IPS-NIHi11 (cell line): ENCODE data around the gene TSPAN5.

Experiments used
- DNase-seq: peaks from one replicate; pipeline ENCODE4 v3.0.0; 2012; ENCODE audit warnings: mixed read lengths, low spot score

TSPAN5 gene

GRCh38 chr4:98643755-98644154, 14.7 kb downstream of the TSPAN5 start:
- no peak for DNase-seq

- no peak for DNase-seq
Observed at GRCh38 chr4:98642991-98643426, 15.4 kb downstream of the TSPAN5 start.

DNA sequence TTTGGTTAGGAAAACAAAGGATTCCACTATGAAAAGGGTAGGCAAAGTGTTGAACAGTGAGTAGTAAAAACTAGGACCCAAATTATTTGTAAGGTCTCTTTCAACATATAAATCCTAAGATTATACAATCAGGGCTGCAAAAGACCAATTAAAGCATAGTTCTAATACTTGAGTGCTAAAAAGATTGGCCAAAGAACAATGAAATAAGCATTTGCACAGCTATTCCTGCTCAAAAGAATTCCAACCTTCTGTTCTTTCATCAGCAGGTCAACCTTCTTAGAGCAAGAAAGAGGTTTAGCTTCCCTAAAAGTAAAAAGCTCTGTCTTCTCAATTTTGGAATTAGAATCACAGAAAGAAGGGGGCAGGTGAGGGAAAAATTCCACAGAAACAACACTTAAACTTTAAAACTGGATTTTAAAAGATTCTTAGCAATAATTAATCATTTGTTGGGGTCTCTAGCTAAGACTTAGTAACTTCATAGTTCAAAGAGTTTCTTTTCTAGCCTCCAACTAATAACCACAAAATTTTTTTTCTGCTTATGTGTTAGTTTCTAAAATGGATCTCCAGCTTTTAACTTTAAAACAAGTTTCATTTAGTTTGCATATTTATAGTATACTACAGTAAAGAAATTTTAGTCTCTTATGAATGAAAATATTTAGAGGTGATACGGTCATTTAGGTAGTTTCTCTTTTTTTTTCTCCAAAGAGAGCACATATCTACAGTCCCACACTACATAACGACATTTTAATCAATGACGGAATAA, 16.3 kb downstream of the TSPAN5 start:
- DNase-seq = no peak

GRCh38 chr4:98641376-98641775, 17.0 kb downstream of the TSPAN5 start:
- DNase-seq = no peak

DNA sequence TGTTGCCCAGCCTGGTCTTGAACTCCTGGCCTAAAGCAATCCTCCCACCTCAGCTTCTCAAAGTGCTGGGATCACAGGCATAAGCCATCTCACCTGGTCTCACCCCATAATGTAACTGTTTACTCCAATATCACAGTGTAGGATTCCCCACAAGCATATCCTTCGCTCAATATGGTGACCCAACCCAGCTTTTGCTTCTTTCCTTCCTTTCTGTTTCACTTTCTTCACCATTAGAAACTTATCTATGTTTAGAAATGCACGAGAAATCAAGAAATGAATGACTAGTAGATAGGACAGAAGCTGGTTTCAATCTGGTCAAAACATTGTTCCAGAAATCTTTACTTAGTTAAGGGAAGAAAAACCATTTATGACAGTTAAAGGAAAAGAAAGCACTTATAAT, 18.9 kb downstream of the TSPAN5 start:
- no peak for DNase-seq

DNA sequence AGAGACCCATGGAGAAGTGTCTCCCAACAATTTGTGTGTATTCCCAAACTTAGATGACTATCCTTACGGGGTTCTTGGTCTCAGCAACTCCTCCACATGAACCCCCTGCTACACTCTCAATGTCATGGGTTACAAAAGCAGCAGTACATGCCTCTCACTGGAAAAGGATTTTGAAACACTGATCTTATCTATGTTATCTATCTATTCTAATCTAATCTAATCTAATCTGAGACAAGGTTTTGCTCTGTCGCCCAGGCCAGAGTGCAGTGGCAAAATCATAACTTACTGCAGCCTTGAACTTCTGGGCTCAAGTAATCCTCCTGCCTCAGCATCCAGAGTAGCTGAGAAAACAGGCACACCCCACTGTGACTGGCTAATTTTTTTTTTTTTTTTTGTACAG, 19.3 kb downstream of the TSPAN5 start:
- no peak for DNase-seq

DNA sequence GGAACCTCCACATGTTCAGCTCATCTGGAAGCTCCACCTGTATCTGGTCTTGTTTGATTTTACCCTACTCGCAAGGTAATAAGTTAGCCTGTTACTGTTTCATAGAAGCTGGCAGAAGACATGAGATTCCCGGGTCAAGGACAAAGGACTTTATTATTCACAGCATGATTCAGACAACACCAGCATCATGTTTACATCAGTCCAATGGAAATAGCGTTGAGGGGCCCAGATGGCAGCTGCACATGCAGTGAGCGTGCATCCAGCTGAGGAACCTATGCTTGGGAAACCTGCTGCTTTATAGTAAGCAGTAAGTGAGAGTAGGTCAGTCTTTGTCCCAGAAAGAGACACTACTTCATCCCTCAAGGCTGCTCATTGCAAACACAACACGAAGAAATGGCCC, 19.8 kb downstream of the TSPAN5 start:
- DNase-seq = no peak

DNA sequence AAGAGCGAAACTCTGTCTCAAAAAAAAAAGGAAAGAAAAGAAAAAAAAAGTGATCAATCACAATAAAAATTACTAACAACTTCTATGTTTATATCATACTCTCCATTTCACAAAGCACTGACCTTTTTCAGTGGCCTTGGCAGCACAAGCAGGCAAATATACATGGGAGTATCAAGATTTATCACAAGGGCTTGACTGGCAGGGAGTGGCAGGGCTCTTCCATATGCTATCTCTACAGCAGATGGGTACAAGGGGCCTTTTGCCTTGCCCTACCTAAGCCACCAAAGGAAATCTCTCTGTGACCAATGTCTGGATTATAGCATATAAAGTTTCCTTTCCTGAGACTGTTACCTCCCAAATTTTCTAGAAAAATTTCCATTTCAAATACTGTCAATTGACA, 24.4 kb downstream of the TSPAN5 start:
- no peak for DNase-seq

DNA sequence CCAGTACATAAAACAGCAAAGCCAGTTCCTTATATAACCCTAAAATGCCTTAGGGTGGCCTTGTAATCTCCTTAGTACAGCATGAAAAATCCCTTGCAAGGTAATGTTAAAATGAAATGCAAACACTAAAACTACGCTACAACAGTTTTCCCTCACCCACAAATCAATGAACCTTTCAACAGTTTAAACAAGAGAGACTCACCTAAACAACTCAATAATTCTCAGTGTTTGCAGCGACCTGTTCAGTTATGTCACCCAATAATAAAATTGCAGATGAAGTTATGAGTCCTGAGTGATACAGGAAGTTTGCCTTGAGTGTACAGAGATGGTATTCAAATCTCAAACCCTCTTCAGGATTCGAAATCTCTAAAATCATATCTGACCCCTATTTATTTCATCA, 25.3 kb downstream of the TSPAN5 start:
- no peak for DNase-seq

GRCh38 chr4:98632258-98632657, 26.2 kb downstream of the TSPAN5 start:
- DNase-seq = no peak

GRCh38 chr4:98631506-98631905, 26.9 kb downstream of the TSPAN5 start:
- DNase-seq = no peak

- peak; percentile 37 for DNase-seq
Observed at GRCh38 chr4:98630737-98631454, 27.5 kb downstream of the TSPAN5 start.

- no peak for DNase-seq
Observed at GRCh38 chr4:98627531-98628257, 30.7 kb downstream of the TSPAN5 start.

GRCh38 chr4:98626350-98626749, 32.1 kb downstream of the TSPAN5 start:
- DNase-seq = no peak

DNA sequence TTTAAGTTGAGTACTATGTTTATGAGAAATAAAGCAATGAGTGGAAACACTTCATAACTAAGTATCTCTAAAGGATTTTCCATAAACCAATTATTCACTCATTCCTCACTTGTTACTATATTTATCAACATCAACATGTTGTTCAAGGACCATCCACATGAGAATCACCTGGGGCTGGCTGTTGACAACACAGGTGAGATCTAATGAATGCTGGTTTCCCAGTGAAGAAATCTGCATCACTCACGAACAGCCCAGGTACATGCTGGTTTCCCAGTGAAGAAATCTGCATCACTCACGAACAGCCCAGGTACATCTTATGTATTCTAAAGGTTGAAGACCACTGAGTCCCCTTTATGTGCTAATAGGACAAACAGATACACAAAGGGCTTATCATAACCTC, 32.5 kb downstream of the TSPAN5 start:
- no peak for DNase-seq

GRCh38 chr4:98625399-98625798, 33.0 kb downstream of the TSPAN5 start:
- DNase-seq = no peak

- DNase-seq = no peak
Observed at GRCh38 chr4:98624642-98625041, 33.8 kb downstream of the TSPAN5 start.

DNA sequence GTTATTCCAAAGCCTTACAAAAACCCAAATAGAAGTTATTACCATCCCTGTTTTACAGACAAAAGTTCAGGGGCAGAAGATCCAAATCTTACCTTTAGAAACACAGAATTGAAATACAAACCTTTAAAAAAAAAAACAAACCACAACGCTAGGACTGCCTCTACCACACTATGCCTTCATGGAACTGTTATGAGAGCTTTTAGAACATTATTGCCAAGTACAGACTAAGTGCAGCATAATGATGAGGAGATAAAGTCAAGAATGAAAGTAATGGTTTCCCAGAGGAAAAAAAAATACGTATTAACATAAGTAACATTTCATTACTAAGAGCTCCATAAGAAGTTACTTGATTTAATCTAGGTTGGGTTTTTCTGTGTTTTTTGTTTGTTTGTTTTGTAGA, 34.3 kb downstream of the TSPAN5 start:
- DNase-seq = no peak

DNA sequence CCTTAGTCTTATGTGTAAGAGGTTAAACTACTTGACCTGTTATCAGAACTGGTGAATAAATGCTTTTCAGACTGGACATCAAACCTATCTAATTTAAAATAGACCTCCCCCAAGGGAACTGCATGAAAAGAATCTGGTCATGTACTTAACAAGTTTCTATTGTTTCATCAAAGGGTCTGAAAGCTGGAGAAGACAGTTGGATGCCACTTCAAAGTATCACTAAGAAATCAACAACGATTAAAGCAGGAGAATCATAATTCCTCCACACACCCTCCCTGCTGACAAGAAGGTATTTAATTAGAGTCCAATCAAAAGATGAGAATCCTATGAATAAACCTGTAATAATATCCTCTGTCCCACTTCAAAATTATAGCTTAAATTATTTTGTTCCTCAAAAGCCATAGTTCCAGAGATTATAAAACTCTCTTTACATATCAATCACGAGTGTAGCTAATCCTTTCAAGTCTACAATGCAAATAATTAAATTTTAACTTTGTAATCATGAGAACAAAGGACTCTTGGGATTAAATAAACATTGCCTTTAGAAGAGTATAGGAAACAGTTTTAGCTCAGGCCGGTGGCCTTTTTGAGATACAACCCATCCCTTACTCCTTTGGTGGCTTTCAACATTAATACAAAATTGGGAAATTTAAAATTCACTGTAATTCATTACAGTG, 35.1 kb downstream of the TSPAN5 start:
- DNase-seq = no peak

- no peak for DNase-seq
Observed at GRCh38 chr4:98620087-98620784, 38.2 kb downstream of the TSPAN5 start.

GRCh38 chr4:98619180-98619579, 39.2 kb downstream of the TSPAN5 start:
- DNase-seq = no peak

DNA sequence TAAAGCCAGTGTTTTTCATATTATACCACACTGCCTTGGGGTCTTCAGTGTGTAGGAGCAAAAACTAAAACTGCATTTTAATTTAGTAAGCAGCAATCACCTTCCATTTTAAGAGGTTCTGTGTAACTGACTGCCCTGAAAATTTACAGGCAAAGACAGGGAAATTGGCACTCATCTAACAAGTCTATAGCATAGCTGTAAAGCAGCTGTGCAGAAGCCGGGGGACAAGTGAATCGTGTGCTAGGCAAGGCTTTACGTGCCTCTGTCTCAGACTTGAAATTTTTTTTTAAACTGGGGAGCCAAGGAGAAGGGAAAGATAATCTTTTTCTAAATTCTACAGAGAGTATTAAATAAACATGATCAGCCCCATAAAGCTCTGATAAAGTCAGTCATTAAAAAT, 39.7 kb downstream of the TSPAN5 start:
- DNase-seq = no peak
